GM19099 (cell line): Measurements from ENCODE around the gene C19orf25.

Experiments
- POLR2A ChIP-seq: IDR thresholded peaks from 3 replicates; pipeline ENCODE4 v1.6.1; 2011; ENCODE audit warnings: low read depth; ENCODE audit not compliant: insufficient read length; ENCODE audit errors: extremely low read depth

The C19orf25 gene

GRCh38 chr19:1428738-1429391 lies 50.1 kb downstream of the C19orf25 start:
- no peak for TF ChIP-seq POLR2A

- no peak for TF ChIP-seq POLR2A
Measured at GRCh38 chr19:1427221-1427920, 51.6 kb downstream of the C19orf25 start.

DNA sequence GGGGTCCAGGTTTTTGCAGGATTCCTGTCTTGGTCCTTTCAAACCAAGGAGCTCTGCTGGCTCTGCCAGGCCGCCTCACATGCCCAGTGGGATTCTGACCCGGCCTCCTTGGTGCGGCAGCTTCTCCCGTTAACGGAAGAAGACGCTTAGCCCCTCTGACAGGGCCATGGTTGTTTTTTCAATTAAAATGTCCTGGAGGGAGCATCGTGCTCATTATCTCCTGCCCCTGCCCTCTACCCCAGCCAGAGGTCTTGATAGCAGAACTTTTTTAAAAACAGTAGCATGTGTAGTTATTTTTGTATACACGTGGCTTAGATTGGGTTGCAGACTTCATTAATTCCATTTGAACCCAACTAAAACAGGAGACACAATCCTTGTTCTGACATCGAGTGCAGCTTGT lies 52.3 kb downstream of the C19orf25 start:
- TF ChIP-seq POLR2A: no peak

- no peak for TF ChIP-seq POLR2A
Measured at GRCh38 chr19:1425902-1426301, 53.1 kb downstream of the C19orf25 start.

DNA sequence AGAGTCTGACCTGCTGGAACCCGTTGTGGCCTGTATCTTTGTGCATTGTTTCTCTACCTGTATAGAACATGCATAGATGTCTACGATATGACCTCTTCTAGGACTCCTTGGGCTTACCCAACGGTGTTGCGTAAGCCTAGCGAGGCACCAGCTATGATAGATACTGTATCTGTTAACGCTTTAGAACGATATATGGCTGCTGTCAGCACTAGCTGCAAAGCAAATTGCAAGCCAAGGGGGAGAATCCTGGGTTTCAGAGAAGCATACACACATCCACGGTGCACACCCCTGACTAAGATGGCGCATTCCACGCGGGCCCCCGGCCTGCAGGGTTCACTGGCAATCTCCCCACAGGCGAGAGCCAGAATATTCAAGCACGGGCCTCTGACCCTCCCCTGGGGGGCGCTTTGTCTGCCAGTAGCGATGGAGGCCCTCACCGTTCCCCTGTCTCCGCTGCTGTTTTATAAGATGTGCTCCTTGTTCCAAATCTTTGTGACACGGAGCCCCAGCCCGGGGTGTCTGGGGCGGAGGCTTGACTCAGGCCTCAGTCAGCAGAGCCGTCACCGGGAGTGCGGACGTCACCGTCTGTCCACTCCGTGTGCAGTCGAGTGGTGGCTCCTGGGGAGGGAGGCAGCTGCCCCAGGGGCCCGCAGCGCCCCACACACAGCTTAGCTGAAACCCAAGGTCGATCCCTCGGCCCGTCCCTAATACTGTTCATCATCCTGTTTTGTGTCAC lies 53.7 kb downstream of the C19orf25 start:
- no peak for TF ChIP-seq POLR2A

GRCh38 chr19:1424192-1424955 lies 54.6 kb downstream of the C19orf25 start:
- no peak for TF ChIP-seq POLR2A

GRCh38 chr19:1423436-1424191 lies 55.4 kb downstream of the C19orf25 start:
- no peak for TF ChIP-seq POLR2A
